GM19463 (cell line): ENCODE measurements around the gene G0S2.
A peak's percentile ranks its signal among the peaks of the same experiment; 100 is the strongest.

Experiments
- ATAC-seq: cut with Tn5 transposase; IDR thresholded peaks from one replicate; pipeline ENCODE4 v1.9.1; 2021; ENCODE audit warnings: mild to moderate bottlenecking, moderate library complexity; ENCODE audit not compliant: unreplicated experiment

The G0S2 gene

GRCh38 chr1:209648346-209648745 lies 26.9 kb upstream of the G0S2 start:
- no peak for ATAC-seq

- no peak for ATAC-seq
These were observed 26.1 kb upstream of the G0S2 start for GRCh38 chr1:209648931-209649776.

- ATAC-seq: no peak
These were observed 24.8 kb upstream of the G0S2 start for GRCh38 chr1:209650454-209650853.

GRCh38 chr1:209651138-209651587 lies 24.0 kb upstream of the G0S2 start:
- ATAC-seq: peak; percentile 82

GRCh38 chr1:209652121-209652735 lies 23.0 kb upstream of the G0S2 start, which contains the start of gene LAMB3:
TSS of gene LAMB3 (minus strand) at chr1:209652425. CDS start at chr1:209650944, 1,481 bp downstream.
- no peak for ATAC-seq

- ATAC-seq: peak; percentile 39
These were observed 22.3 kb upstream of the G0S2 start for GRCh38 chr1:209652873-209653401.

GRCh38 chr1:209653915-209654351 lies 21.3 kb upstream of the G0S2 start:
- peak; percentile 38 for ATAC-seq

- no peak for ATAC-seq
These were observed 19.6 kb upstream of the G0S2 start for GRCh38 chr1:209655411-209656231.

GRCh38 chr1:209657140-209657879 lies 17.9 kb upstream of the G0S2 start:
- ATAC-seq: no peak

GRCh38 chr1:209657918-209658317 lies 17.3 kb upstream of the G0S2 start:
- no peak for ATAC-seq

- peak; percentile 94 for ATAC-seq
These were observed 15.3 kb upstream of the G0S2 start for GRCh38 chr1:209659909-209660308.

- no peak for ATAC-seq
These were observed 14.1 kb upstream of the G0S2 start for GRCh38 chr1:209661071-209661470.

GRCh38 chr1:209662879-209663327 lies 12.3 kb upstream of the G0S2 start:
- ATAC-seq: no peak

- no peak for ATAC-seq
These were observed 8.1 kb upstream of the G0S2 start for GRCh38 chr1:209667103-209667502.

- ATAC-seq: peak; percentile 65
These were observed 7.5 kb upstream of the G0S2 start for GRCh38 chr1:209667708-209668107.

- ATAC-seq: no peak
These were observed 4.7 kb upstream of the G0S2 start for GRCh38 chr1:209670441-209671082.

GRCh38 chr1:209672705-209673630 lies 2.2 kb upstream of the G0S2 start:
- peak; percentile 84 for ATAC-seq

GRCh38 chr1:209673631-209674417 lies 1.4 kb upstream of the G0S2 start:
- no peak for ATAC-seq
